H7 (cell line): ENCODE measurements around the gene TMEM44. TPM values are rescaled to one million over a fixed set of nuclear protein-coding genes. Genes with fewer than 3 reads are reported as not detected.

Source experiments
- DNase-seq: peaks from one replicate; pipeline ENCODE4 v3.0.0; 2012
- H3K27me3 ChIP-seq: 2 replicates; pipeline ENCODE4 v1.6.0; 2011; ENCODE audit warnings: mild to moderate bottlenecking, low read length; ENCODE audit not compliant: control insufficient read depth, insufficient read depth
- H3K36me3 ChIP-seq: replicated peaks from 2 replicates; pipeline ENCODE4 v1.5.1; 2011; ENCODE audit warnings: low read length; ENCODE audit not compliant: control insufficient read depth, insufficient read depth
- H3K4me3 ChIP-seq: 2 replicates; pipeline ENCODE4 v1.5.1; 2011; ENCODE audit warnings: low read depth, mild to moderate bottlenecking, control low read depth, low read length, moderate library complexity; ENCODE audit not compliant: insufficient read depth
- total RNA-seq: library from RNA; depleted of rRNA; stranded (reverse); fragments of >200 nt; shearing (Covaris generic); gene quantifications from 2 replicates; pipeline ENCODE4 v1.2.3, GENCODE V29; 2014

The TMEM44 gene
- total RNA-seq, 1 experiment from 2014 or later: 5.4 TPM

GRCh38 chr3:194572143-194572789 is 61.0 kb downstream of the TMEM44 start:
- DNase-seq: no peak
- no peak overlapping the region for H3K4me3 ChIP-seq
- H3K27me3 ChIP-seq: no peaks in the 10 kb centered on the region
- no peaks in the 10 kb centered on the region for H3K36me3 ChIP-seq

- Histone ChIP-seq H3K27me3 (no peaks in the 10 kb centered on the region), H3K4me3 (no peak overlapping the region), H3K36me3 (no peaks in the 10 kb centered on the region)
- no peak for DNase-seq
Measured at GRCh38 chr3:194571491-194572142, 61.6 kb downstream of the TMEM44 start.

- H3K27me3 ChIP-seq: no peaks in the 10 kb centered on the region
Measured at GRCh38 chr3:194570898-194571297, 62.3 kb downstream of the TMEM44 start.

GRCh38 chr3:194570235-194570634 is 63.0 kb downstream of the TMEM44 start:
- Histone ChIP-seq H3K4me3 (no peak overlapping the region), H3K36me3 (no peaks in the 10 kb centered on the region), H3K27me3 (no peaks in the 10 kb centered on the region)
- DNase-seq: no peak

More at GRCh38 chr3:194570898-194571297, 62.3 kb downstream of the TMEM44 start:
- Histone ChIP-seq H3K36me3 (no peaks in the 10 kb centered on the region), H3K4me3 (no peak overlapping the region)
- DNase-seq: no peak

GRCh38 chr3:194569252-194569651 is 64.0 kb downstream of the TMEM44 start:
- no peak for DNase-seq
- Histone ChIP-seq H3K4me3 (no peak overlapping the region), H3K36me3 (no peaks in the 10 kb centered on the region), H3K27me3 (no peaks in the 10 kb centered on the region)

GRCh38 chr3:194565597-194566190 is 67.5 kb downstream of the TMEM44 start:
- no peaks in the 10 kb centered on the region for H3K36me3 ChIP-seq
- no peak for DNase-seq

GRCh38 chr3:194562986-194563385 is 70.2 kb downstream of the TMEM44 start:
- H3K4me3 ChIP-seq: no peak overlapping the region
- H3K27me3 ChIP-seq: no peaks in the 10 kb centered on the region
- no peak for DNase-seq
- no peaks in the 10 kb centered on the region for H3K36me3 ChIP-seq

More at GRCh38 chr3:194565597-194566190, 67.5 kb downstream of the TMEM44 start:
- Histone ChIP-seq H3K4me3 (no peak overlapping the region), H3K27me3 (no peaks in the 10 kb centered on the region)

GRCh38 chr3:194561306-194561974 is 71.8 kb downstream of the TMEM44 start:
- no peak for DNase-seq
- Histone ChIP-seq H3K36me3 (no peaks in the 10 kb centered on the region), H3K27me3 (no peaks in the 10 kb centered on the region), H3K4me3 (no peak overlapping the region)

- no peaks in the 10 kb centered on the region for H3K36me3 ChIP-seq
- no peak for DNase-seq
- no peak overlapping the region for H3K4me3 ChIP-seq
- H3K27me3 ChIP-seq: no peaks in the 10 kb centered on the region
Measured at GRCh38 chr3:194560047-194560446, 73.2 kb downstream of the TMEM44 start.

GRCh38 chr3:194559530-194559929 is 73.7 kb downstream of the TMEM44 start:
- H3K27me3 ChIP-seq: no peaks in the 10 kb centered on the region
- no peak overlapping the region for H3K4me3 ChIP-seq
- H3K36me3 ChIP-seq: no peaks in the 10 kb centered on the region
- DNase-seq: no peak

GRCh38 chr3:194556086-194557056 is 76.8 kb downstream of the TMEM44 start:
- Histone ChIP-seq H3K27me3 (no peaks in the 10 kb centered on the region), H3K36me3 (no peaks in the 10 kb centered on the region), H3K4me3 (no peak overlapping the region)
- no peak for DNase-seq

- DNase-seq: no peak
- no peak overlapping the region for H3K4me3 ChIP-seq
- no peaks in the 10 kb centered on the region for H3K36me3 ChIP-seq
- no peaks in the 10 kb centered on the region for H3K27me3 ChIP-seq
Measured at GRCh38 chr3:194555175-194556062, 77.8 kb downstream of the TMEM44 start.

- Histone ChIP-seq H3K36me3 (no peaks in the 10 kb centered on the region), H3K27me3 (no peaks in the 10 kb centered on the region), H3K4me3 (no peak overlapping the region)
- DNase-seq: no peak
Measured at GRCh38 chr3:194554473-194555123, 78.6 kb downstream of the TMEM44 start.
